Measurements from ENCODE around the gene SHH. TPM values are rescaled to one million over a fixed set of nuclear protein-coding genes. Genes with fewer than 3 reads are reported as not detected.

Gene SHH
- total RNA-seq, 1 experiment from 2014 or later: not detected

- no peak for DNase-seq (ENCODE audit: low read depth)
These were observed 5.1 kb downstream of the SHH start for GRCh38 chr7:155807065-155807671.

- DNase-seq (ENCODE audit: low read depth): no peak
These were observed 6.0 kb downstream of the SHH start for GRCh38 chr7:155806096-155806871.

- no peak for DNase-seq (ENCODE audit: low read depth)
These were observed 6.5 kb downstream of the SHH start for GRCh38 chr7:155805826-155806095.

- DNase-seq (ENCODE audit: low read depth): peak; percentile 68
These were observed 7.1 kb downstream of the SHH start for GRCh38 chr7:155804897-155805825.

GRCh38 chr7:155804431-155804831, 7.8 kb downstream of the SHH start:
- DNase-seq (ENCODE audit: low read depth): no peak

- DNase-seq (ENCODE audit: low read depth): no peak
These were observed 8.6 kb downstream of the SHH start for GRCh38 chr7:155803418-155804376.

GRCh38 chr7:155802906-155803417, 9.3 kb downstream of the SHH start:
- DNase-seq (ENCODE audit: low read depth): no peak

- DNase-seq (ENCODE audit: low read depth): no peak
These were observed 10.0 kb downstream of the SHH start for GRCh38 chr7:155802291-155802690.

GRCh38 chr7:155800741-155801267, 11.5 kb downstream of the SHH start:
- no peak for DNase-seq (ENCODE audit: low read depth)

GRCh38 chr7:155800301-155800700, 12.0 kb downstream of the SHH start:
- no peak for DNase-seq (ENCODE audit: low read depth)

- DNase-seq (ENCODE audit: low read depth): no peak
These were observed 12.7 kb downstream of the SHH start for GRCh38 chr7:155799514-155799913.

- DNase-seq (ENCODE audit: low read depth): no peak
These were observed 13.4 kb downstream of the SHH start for GRCh38 chr7:155798673-155799439.

GRCh38 chr7:155797262-155798250, 14.7 kb downstream of the SHH start:
- DNase-seq (ENCODE audit: low read depth): no peak

GRCh38 chr7:155796381-155797261, 15.6 kb downstream of the SHH start:
- no peak for DNase-seq (ENCODE audit: low read depth)

GRCh38 chr7:155795951-155796350, 16.3 kb downstream of the SHH start:
- no peak for DNase-seq (ENCODE audit: low read depth)

- no peak for DNase-seq (ENCODE audit: low read depth)
These were observed 16.9 kb downstream of the SHH start for GRCh38 chr7:155795401-155795800.

GRCh38 chr7:155794196-155794595, 18.1 kb downstream of the SHH start:
- no peak for DNase-seq (ENCODE audit: low read depth)

GRCh38 chr7:155793720-155794119, 18.5 kb downstream of the SHH start:
- DNase-seq (ENCODE audit: low read depth): no peak

Data from LHCN-M2 (cell line).